HS-27A (cell line): ENCODE data around the gene ALG8.

ENCODE experiments used
- DNase-seq: peaks from one replicate; pipeline ENCODE4 v3.0.0-alpha.2; 2012; ENCODE audit warnings: low read depth, missing footprints

ALG8 gene

GRCh38 chr11:78158987-78159652, 19.7 kb upstream of the ALG8 start:
- no peak for DNase-seq

GRCh38 chr11:78156127-78156844, 16.9 kb upstream of the ALG8 start:
- no peak for DNase-seq

GRCh38 chr11:78151804-78152203, 12.4 kb upstream of the ALG8 start:
- no peak for DNase-seq

- DNase-seq: no peak
Measured at GRCh38 chr11:78150754-78151153, 11.3 kb upstream of the ALG8 start.

GRCh38 chr11:78150346-78150745, 10.9 kb upstream of the ALG8 start:
- DNase-seq: no peak

GRCh38 chr11:78149646-78150045, 10.2 kb upstream of the ALG8 start:
- DNase-seq: no peak

GRCh38 chr11:78147807-78148206, 8.4 kb upstream of the ALG8 start:
- no peak for DNase-seq

GRCh38 chr11:78145511-78146025, 6.1 kb upstream of the ALG8 start:
- DNase-seq: no peak

GRCh38 chr11:78140392-78141077, 1.1 kb upstream of the ALG8 start:
- DNase-seq: no peak

GRCh38 chr11:78138694-78139421, 568 bp downstream of the ALG8 start:
- no peak for DNase-seq

- DNase-seq: no peak
Measured at GRCh38 chr11:78138291-78138690, 1.1 kb downstream of the ALG8 start.

- DNase-seq: no peak
Measured at GRCh38 chr11:78132475-78132874, 7.0 kb downstream of the ALG8 start.

GRCh38 chr11:78131956-78132355, 7.5 kb downstream of the ALG8 start:
- no peak for DNase-seq

GRCh38 chr11:78127403-78127802, 12.0 kb downstream of the ALG8 start:
- no peak for DNase-seq

- no peak for DNase-seq
Measured at GRCh38 chr11:78112582-78113275, 26.7 kb downstream of the ALG8 start.

GRCh38 chr11:78111298-78111697, 28.1 kb downstream of the ALG8 start:
- no peak for DNase-seq

GRCh38 chr11:78110830-78111229, 28.6 kb downstream of the ALG8 start:
- no peak for DNase-seq

- DNase-seq: no peak
Measured at GRCh38 chr11:78110351-78110750, 29.1 kb downstream of the ALG8 start.

- DNase-seq: no peak
Measured at GRCh38 chr11:78109081-78110015, 30.1 kb downstream of the ALG8 start.

- no peak for DNase-seq
Measured at GRCh38 chr11:78100676-78101472, 38.6 kb downstream of the ALG8 start.
